ENCODE measurements around the gene SCTR.

Gene SCTR

GRCh38 chr2:119487434-119488244 lies 36.6 kb downstream of the SCTR start:
- H3K9ac ChIP-seq (ENCODE audit: low read depth, low read length), result no peak overlapping the region
- H3K36me3 ChIP-seq (ENCODE audit: control insufficient read depth, insufficient read depth, low read length), result no peaks in the 10 kb centered on the region
- no peaks in the 10 kb centered on the region for H3K9me3 ChIP-seq (ENCODE audit: control insufficient read depth, insufficient read depth, low read length)
- peaks cover 13% of the 10 kb centered on the region; the same call in 1 of the 2 replicates for H3K4me1 ChIP-seq (ENCODE audit: control insufficient read depth, insufficient read depth, low read length)
- no peak overlapping the region for H3K27ac ChIP-seq (ENCODE audit: low read depth, low read length)
- no peaks in the 10 kb centered on the region for H3K27me3 ChIP-seq (ENCODE audit: control insufficient read depth, insufficient read depth, low read length)
- no peak overlapping the region for H3K4me3 ChIP-seq (ENCODE audit: low read depth, low read length)

GRCh38 chr2:119486886-119487285 lies 37.4 kb downstream of the SCTR start:
- Histone ChIP-seq H3K36me3 (ENCODE audit: control insufficient read depth, insufficient read depth, low read length) (no peaks in the 10 kb centered on the region), H3K27me3 (ENCODE audit: control insufficient read depth, insufficient read depth, low read length) (no peaks in the 10 kb centered on the region), H3K4me3 (ENCODE audit: low read depth, low read length) (no peak overlapping the region), H3K9me3 (ENCODE audit: control insufficient read depth, insufficient read depth, low read length) (no peaks in the 10 kb centered on the region), H3K4me1 (ENCODE audit: control insufficient read depth, insufficient read depth, low read length) (peaks cover 8% of the 10 kb centered on the region; the same call in 1 of the 2 replicates), H3K27ac (ENCODE audit: low read depth, low read length) (no peak overlapping the region), H3K9ac (ENCODE audit: low read depth, low read length) (no peak overlapping the region)

GRCh38 chr2:119486196-119486827 lies 38.0 kb downstream of the SCTR start:
- H3K36me3 ChIP-seq (ENCODE audit: control insufficient read depth, insufficient read depth, low read length), result no peaks in the 10 kb centered on the region
- H3K9me3 ChIP-seq (ENCODE audit: control insufficient read depth, insufficient read depth, low read length), result no peaks in the 10 kb centered on the region
- H3K27me3 ChIP-seq (ENCODE audit: control insufficient read depth, insufficient read depth, low read length), result no peaks in the 10 kb centered on the region
- no peak overlapping the region for H3K4me3 ChIP-seq (ENCODE audit: low read depth, low read length)
- no peak overlapping the region for H3K27ac ChIP-seq (ENCODE audit: low read depth, low read length)
- no peak overlapping the region for H3K9ac ChIP-seq (ENCODE audit: low read depth, low read length)
- H3K4me1 ChIP-seq (ENCODE audit: control insufficient read depth, insufficient read depth, low read length), result peaks cover 5% of the 10 kb centered on the region; the same call in 1 of the 2 replicates

DNA sequence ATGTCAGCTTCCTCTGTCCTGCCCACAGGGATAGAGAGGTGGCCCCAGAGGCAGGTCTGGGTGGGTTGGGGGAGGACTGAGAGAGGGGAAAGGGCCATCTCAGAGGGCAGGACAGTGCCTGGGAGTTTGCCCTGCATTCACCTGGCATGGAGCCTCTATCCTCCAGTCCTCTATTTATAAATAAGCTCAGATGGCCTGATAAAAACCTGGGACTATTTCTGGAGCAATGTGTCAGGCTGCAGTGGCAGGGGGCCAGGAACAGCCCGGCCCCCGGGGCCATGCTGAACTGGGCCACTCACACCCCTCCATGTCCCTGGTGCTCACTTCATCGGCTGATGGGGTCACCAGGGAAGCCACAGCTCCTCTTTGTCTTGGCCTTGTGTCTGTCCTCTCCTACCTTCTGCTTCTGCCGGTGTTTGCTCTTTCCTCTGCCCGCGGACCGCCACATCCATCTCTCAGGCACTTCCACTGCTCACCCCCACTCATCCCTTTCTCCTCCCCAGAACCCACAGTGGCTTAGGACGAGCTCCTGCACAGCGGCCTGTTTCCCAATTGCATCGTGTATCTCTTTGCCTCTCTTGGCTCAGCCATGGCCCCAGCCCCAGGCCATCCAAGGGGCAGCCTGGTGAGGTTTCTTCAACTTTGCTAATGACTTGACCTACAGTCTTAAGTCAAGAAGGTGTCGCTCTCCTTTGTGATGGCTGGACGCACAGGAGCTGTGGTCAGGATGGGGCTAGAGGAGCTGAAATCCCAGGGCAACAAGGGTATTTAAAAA lies 38.8 kb downstream of the SCTR start:
- Histone ChIP-seq H3K36me3 (ENCODE audit: control insufficient read depth, insufficient read depth, low read length) (no peaks in the 10 kb centered on the region), H3K27me3 (ENCODE audit: control insufficient read depth, insufficient read depth, low read length) (no peaks in the 10 kb centered on the region), H3K9ac (ENCODE audit: low read depth, low read length) (no peak overlapping the region), H3K4me3 (ENCODE audit: low read depth, low read length) (no peak overlapping the region), H3K27ac (ENCODE audit: low read depth, low read length) (no peak overlapping the region), H3K4me1 (ENCODE audit: control insufficient read depth, insufficient read depth, low read length) (peaks cover 5% of the 10 kb centered on the region; the same call in 1 of the 2 replicates), H3K9me3 (ENCODE audit: control insufficient read depth, insufficient read depth, low read length) (no peaks in the 10 kb centered on the region)

DNA sequence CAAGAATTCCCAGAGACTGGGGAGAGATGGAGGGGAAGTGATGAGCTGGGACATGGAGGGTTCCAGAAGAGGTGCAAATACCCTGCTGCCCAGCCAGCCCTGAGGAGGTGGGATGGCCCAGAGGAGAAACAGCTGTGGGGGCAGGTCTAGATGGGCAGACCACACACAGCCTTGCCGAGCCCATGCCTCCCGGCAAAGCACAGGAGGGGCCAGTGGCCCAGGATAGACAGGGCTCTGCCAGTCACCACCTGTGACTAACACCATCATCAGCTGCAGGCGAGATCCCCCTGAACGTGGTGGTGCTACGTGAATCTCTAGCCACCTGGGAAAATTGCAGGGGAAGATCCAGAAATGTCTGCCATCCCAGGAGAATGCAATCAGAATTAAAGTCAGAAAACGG lies 39.4 kb downstream of the SCTR start:
- H3K9me3 ChIP-seq (ENCODE audit: control insufficient read depth, insufficient read depth, low read length), result no peaks in the 10 kb centered on the region
- H3K4me1 ChIP-seq (ENCODE audit: control insufficient read depth, insufficient read depth, low read length), result peaks cover 5% of the 10 kb centered on the region; the same call in 1 of the 2 replicates
- H3K4me3 ChIP-seq (ENCODE audit: low read depth, low read length), result no peak overlapping the region
- no peak overlapping the region for H3K27ac ChIP-seq (ENCODE audit: low read depth, low read length)
- H3K36me3 ChIP-seq (ENCODE audit: control insufficient read depth, insufficient read depth, low read length), result no peaks in the 10 kb centered on the region
- no peaks in the 10 kb centered on the region for H3K27me3 ChIP-seq (ENCODE audit: control insufficient read depth, insufficient read depth, low read length)
- H3K9ac ChIP-seq (ENCODE audit: low read depth, low read length), result no peak overlapping the region

DNA sequence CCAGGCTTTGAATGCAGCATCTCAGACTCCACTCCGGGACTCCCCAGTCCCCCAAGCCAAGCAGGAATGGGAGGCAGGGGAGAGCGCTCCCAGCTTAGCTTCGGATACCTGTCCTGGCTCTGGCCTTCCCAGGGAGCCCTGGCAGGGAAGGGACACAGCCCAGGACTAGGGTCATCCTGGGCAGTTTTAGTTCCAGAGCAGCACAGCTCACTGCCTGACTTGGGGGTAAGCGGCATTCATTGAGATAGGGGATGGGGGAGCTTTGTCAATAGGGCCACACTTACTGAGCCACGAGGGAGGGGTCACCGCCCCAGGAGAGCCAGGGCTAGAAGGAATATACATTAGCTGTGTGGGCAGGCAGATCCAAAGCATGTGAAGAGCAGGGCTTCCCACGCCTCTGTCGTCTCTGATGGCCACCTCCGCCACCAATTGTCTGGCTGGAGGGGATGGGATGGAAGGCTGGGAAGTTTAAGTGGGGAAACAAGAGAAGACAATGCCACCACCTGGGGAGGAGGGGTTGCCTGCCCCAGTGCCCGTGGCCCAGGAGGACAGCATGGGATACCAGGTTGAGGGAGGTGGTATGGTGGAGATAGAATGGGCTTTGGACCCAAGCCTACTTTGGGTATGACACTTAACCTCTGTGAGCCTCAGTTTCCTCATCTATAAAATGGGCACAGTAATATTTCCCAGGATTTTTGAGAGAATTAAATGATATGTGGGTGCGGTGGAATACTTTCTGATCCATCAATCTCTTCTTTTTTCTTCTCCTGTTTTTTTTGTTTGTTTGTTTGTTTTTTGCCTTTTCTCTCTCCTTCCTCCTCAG lies 40.2 kb downstream of the SCTR start:
- Histone ChIP-seq H3K4me1 (ENCODE audit: control insufficient read depth, insufficient read depth, low read length) (peaks cover 5% of the 10 kb centered on the region; the same call in 1 of the 2 replicates), H3K27ac (ENCODE audit: low read depth, low read length) (no peak overlapping the region), H3K9me3 (ENCODE audit: control insufficient read depth, insufficient read depth, low read length) (no peaks in the 10 kb centered on the region), H3K36me3 (ENCODE audit: control insufficient read depth, insufficient read depth, low read length) (no peaks in the 10 kb centered on the region), H3K27me3 (ENCODE audit: control insufficient read depth, insufficient read depth, low read length) (no peaks in the 10 kb centered on the region), H3K4me3 (ENCODE audit: low read depth, low read length) (no peak overlapping the region), H3K9ac (ENCODE audit: low read depth, low read length) (no peak overlapping the region)

GRCh38 chr2:119483395-119483753 lies 40.9 kb downstream of the SCTR start:
- no peaks in the 10 kb centered on the region for H3K36me3 ChIP-seq (ENCODE audit: control insufficient read depth, insufficient read depth, low read length)
- H3K9ac ChIP-seq (ENCODE audit: low read depth, low read length), result no peak overlapping the region
- H3K4me3 ChIP-seq (ENCODE audit: low read depth, low read length), result no peak overlapping the region
- no peaks in the 10 kb centered on the region for H3K9me3 ChIP-seq (ENCODE audit: control insufficient read depth, insufficient read depth, low read length)
- H3K27ac ChIP-seq (ENCODE audit: low read depth, low read length), result no peak overlapping the region
- H3K27me3 ChIP-seq (ENCODE audit: control insufficient read depth, insufficient read depth, low read length), result no peaks in the 10 kb centered on the region
- peaks cover 5% of the 10 kb centered on the region; the same call in 1 of the 2 replicates for H3K4me1 ChIP-seq (ENCODE audit: control insufficient read depth, insufficient read depth, low read length)

- Histone ChIP-seq H3K4me1 (ENCODE audit: control insufficient read depth, insufficient read depth, low read length) (no peaks in the 10 kb centered on the region), H3K36me3 (ENCODE audit: control insufficient read depth, insufficient read depth, low read length) (no peaks in the 10 kb centered on the region), H3K27me3 (ENCODE audit: control insufficient read depth, insufficient read depth, low read length) (no peaks in the 10 kb centered on the region), H3K9ac (ENCODE audit: low read depth, low read length) (no peak overlapping the region), H3K4me3 (ENCODE audit: low read depth, low read length) (no peak overlapping the region), H3K27ac (ENCODE audit: low read depth, low read length) (no peak overlapping the region), H3K9me3 (ENCODE audit: control insufficient read depth, insufficient read depth, low read length) (no peaks in the 10 kb centered on the region)
These were observed 41.5 kb downstream of the SCTR start for GRCh38 chr2:119482481-119483394.

- no peak overlapping the region for H3K27ac ChIP-seq (ENCODE audit: low read depth, low read length)
These were observed 42.5 kb downstream of the SCTR start for GRCh38 chr2:119481501-119482455.

More at GRCh38 chr2:119481501-119482455, 42.5 kb downstream of the SCTR start:
- Histone ChIP-seq H3K9me3 (ENCODE audit: control insufficient read depth, insufficient read depth, low read length) (no peaks in the 10 kb centered on the region), H3K27me3 (ENCODE audit: control insufficient read depth, insufficient read depth, low read length) (no peaks in the 10 kb centered on the region), H3K4me1 (ENCODE audit: control insufficient read depth, insufficient read depth, low read length) (no peaks in the 10 kb centered on the region), H3K9ac (ENCODE audit: low read depth, low read length) (no peak overlapping the region), H3K4me3 (ENCODE audit: low read depth, low read length) (no peak overlapping the region), H3K36me3 (ENCODE audit: control insufficient read depth, insufficient read depth, low read length) (no peaks in the 10 kb centered on the region)

Data from HUES48 (cell line).